Inflammatory macrophage treated with lipopolysaccharide for 1 hour (primary cell): ENCODE results near the gene ADCY9.
"Not testable (repeated sequence)": the region's sequence is repeated elsewhere in the genome, so short reads cannot be mapped to it uniquely, and the experiment has no call there.

Experiments
- DNase-seq, 2 donors: peaks; one replicate each; pipeline ENCODE4 v3.0.0-alpha.2; 2020 to 2022

The ADCY9 gene

DNA sequence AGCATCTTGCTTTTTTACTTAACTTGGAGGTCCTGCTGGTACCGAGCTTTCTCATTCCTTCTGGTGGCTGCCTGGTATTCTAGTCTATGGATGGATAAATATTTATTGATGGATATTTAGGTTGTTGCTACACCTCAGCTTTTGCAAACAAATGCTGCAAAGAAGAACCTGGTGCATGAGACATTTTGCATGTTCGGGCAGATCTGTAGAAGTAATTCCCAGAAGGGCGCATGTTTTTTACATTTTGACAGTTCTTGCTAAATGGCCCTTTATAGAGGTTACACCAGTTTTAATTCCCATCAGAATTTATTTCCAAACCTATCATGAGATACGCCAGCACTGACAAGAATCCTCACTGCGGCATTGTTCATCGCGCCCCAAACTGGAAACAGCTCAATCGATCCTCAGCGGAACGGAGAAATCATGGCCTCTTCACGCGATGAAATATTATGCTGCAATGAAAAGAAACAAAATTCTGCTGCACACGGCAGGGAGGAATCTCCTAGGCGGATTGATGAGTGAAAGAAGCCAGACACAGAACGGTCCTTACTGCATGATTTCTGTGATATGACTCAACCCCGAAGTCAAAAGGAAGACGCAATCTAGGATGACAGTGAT is 167.8 kb downstream of the ADCY9 start:
- DNase-seq, result no peak

DNA sequence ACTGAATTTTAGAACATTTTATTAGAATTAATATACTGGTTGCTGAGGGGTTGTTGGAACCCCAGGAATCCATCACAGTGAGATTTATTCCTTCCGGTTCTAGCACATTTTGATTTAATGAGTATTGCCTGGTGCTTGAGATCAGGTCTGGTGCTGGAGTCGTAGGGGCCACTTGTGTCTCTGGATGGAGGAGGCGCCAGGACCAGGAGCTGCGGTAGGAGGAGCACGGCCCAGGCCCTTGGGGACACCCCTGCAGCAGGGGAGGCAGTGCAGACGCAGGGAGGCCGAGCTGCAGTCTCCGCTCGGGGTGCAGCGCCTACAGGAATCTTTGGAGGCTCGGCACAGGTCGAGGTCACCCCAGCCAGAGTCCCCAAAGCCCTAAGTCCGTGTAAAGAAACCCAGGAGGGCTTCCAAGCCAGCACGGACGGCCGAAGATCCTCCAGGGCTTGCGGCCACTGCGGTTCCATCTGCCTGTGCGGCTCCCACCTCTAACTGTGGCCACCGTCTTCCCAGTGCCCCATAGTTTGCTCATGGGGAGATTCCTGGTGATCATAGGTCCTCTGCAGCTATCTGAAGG is 169.6 kb downstream of the ADCY9 start:
- DNase-seq, result no peak

DNA sequence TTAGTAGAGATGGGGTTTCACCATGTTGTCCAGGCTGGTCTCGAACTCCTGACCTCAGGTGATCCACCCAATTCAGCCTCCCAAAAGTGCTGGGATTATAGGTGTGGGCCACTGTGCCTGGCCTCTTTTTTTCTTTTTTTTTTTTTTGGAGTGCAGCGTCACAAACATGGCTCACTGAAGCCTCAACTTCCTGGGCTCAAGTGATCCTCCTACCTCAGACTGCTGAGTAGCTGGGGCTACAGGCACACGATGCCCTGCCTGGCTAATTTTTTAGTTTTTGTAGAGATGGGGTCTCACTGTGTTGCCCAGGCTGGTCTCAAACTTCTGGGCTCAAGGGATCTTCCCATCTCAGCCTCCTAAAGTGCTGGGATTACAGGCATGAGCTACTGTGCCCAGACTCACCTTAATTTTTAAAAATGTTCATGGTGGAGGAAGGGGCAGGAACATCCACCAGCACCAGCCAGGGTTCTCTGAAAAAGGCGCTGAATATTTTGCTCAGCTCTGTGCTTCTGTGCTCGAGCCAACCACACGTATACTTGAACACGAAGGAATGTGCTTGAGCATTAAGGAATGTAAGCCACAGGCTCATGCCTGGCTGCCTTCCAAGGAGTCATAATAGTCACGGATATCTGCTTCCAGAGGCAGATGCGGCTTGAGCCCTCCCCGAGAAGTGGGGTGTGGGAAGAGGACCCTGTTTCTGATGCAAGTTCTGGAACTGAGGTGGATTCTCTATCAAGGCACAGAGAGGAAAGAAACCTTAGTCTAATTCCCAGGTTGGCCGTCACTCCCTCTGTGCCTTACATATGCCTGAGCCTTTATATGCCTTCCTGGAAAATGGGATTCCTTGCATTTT is 170.3 kb downstream of the ADCY9 start:
- DNase-seq, result no peak

DNA sequence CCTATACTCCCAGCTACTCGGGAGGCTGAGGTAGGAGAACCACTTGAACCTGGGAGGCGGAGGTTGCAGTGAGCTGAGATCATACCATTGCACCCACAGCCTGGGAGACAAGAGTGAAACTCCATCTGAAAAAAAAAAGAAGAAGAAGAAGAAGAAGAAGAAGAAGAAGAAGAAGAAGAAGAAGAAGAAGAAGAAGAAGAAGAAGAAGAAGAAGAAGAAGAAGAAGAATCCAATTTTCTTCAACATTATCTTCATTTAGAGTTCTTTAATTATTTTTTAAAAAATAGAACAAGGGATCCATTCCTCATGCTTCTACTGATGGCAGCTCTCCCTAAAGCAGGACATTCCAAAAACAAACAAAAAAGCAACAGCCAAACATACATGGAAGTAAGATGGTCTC is 171.8 kb downstream of the ADCY9 start:
- not testable (repeated sequence) for DNase-seq

DNA sequence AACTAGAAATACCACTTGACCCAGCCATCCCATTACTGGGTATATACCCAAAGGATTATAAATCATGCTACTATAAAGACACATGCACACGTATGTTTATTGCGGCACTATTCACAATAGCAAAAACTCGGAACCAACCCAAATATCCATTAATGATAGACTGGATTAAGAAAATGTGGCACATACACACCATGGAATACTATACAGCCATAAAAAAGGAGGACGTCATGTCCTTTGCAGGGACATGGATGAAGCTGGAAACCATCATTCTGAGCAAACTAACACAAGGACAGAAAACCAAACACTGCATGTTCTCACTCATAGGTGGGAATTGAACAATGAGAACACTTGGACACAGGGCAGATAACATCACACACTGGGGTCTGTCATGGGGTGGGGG is 174.1 kb downstream of the ADCY9 start:
- DNase-seq, result not testable (repeated sequence)

DNA sequence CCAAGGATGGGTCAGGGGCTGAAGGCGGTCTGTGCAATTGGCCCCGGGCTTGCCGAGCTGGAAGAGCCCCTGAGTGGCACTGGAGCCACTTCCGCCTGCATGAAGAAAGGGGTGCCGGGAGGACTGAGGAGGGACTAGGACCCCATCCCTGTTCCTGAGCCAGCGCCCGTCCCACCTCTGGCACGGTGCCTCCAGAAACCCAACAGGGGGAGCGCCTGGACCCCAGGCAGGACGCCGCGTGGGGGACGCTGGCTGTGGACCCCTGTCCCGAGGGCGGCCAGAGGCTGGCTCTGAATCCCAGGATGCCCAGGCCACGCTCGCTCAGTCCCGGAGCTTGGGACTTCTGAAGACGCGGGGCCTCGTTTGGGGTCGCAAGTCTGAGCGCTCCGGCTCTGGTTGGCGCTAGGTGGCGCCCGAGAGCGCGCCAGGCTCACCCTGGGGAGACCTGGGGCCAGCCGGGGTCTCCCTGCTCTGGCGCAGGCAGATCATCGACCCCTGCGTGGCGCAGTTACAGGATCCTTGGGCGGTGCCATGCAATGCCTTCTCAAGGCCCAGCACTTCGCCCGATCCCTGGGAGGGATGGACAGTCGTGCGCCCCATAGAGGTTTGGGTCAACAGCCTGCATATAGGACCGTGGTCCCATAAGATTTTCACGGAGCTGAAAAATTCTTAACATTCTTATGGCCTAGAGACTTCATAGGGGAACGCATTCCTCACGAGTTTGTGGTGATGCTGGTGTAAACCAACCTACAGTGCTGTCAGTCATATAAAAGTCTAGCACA is 177.2 kb downstream of the ADCY9 start:
- peak in 1 of 2 donors; percentile 50 for DNase-seq

DNA sequence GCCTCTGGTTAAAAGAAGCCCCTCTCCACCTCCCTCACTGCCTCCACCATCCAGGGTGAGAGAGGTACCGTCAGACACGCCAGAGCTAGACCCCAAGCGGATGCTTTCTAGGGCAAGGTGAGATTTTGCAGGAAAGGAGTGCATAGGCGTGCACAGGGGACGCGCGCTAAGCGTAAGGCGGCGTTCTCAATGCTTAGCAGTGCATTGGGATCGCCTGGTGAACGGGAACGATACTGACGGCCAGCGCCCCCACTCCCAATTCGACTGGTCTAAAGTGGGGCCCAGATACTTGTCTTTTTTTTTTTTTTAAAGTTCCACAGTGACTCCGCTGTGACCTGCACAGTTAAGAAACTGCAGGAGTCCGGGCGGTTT is 177.8 kb downstream of the ADCY9 start:
- DNase-seq, result no peak

DNA sequence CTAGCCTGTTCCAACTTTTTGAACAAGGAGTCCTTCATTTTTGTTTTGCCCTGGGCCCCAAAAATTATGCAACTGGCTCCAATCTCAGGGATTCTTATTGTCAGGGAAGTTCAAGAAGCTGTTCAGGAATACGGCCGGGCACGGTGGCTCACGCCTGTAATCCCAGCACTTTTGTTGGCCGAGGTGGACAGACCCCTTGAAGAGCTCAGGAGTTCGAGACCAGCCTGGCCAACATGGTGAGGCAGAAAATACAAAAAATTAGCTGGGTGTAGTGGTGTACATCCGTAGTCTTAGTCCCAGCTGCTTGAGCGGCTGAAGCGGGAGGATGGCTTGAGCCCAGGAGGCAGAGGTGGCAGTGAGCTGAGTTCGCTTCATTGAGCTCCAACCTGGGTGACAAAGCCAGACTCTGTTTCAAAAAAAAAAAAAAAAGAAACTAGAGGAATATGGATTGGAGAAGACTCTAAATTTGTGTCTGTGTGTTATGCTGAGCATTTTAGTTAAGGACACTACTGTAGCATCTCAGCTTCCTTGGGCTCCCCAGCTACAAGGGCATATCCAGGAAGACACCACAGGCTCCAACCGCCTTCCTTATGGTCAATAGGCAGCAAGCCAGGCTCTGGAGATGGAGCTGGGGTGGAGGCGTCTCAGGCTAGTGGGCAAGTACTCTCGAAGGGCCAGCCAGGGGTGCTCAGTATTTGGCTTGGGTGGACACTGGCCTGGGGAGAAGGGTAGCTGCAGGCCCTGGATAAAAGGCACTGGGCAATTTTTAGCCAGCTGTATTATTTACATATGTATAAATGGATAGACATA is 179.0 kb downstream of the ADCY9 start:
- no peak for DNase-seq

DNA sequence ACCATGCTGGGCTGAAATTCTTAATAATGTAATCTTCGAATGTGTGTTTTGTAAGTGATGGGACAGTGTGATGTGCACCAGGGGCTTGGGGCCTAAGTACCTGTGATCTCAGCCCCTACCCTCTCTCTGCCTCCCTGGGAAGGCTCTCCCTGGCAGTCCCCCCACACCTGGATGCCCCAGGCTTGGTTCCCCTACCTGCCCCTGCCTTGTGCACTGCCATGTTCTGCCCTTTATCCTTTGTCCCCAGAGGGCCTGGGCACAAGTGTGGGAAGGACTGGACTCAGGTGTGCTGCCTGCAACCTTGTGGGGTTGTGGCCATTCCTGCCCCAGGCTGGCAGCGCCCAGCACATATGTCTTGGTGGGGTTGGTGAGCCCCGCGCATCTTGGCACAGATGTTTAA is 180.3 kb downstream of the ADCY9 start:
- DNase-seq, result no peak

DNA sequence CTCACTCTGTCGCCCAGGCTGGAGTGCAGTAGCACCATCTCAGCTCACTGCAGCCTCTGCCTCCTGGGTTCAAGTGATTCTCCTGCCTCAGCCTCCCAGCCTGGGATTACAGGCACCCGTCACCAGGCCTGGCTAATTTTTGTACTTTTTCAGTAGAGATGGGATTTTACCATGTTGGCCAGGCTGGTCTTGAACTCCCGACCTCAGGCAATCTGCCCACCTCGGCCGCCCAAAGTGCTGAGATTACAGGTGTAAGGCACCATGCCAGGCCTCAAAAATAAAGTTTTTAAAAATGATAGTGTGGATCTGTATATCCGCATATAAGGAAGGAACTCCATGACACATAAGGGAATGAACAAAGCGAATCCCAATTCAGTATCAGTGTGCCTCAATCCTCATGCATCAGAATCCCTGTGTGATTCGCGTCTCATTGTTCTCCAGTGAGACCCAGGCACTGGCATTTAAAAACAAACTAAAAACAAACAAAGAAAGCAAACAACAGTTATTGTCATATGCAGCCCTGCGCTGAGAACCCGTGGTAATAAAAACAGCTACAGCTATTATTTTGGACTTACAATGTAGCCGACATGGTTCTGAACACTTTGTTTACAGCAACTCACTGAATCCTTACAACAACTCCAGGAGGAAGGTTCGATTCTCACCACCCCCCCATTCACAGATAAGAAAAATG is 181.6 kb downstream of the ADCY9 start:
- DNase-seq, result no peak

DNA sequence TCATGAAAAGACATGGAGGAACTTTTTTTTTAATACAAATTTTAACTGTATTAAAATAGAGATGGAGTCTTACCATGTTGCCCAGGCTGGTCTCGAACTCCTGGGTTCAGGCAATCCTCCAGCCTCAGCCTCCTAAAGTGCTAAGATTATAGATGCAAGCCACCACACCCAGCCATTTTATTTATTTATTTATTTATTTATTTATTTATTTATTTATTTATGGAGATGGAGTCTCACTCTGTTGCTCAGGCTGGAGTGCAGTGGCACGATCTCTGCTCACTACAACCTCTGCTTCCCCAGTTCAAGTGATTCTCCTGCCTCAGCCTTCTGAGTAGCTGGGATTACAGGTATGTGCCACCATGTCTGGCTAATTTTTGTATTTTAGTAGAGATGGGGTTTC is 189.1 kb downstream of the ADCY9 start:
- DNase-seq, result not testable (repeated sequence)

DNA sequence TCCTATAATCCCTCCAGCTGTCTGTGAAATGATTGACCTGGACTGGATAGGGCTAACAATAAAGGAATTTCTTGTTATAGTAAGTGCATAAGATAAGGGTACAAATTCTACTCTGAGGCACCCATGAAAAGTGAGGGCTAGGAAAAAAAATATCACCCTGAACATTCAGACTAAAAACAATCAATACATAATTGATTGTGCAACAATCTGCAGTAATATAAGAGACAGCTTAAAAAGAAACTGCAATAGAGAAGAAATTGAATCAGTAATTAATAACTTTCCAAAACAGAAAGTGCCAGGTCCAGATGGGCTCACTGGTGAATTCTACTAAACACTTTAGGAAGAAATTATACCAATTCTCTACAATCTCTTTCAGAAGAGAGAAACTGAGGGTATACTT is 191.5 kb downstream of the ADCY9 start:
- no peak for DNase-seq

DNA sequence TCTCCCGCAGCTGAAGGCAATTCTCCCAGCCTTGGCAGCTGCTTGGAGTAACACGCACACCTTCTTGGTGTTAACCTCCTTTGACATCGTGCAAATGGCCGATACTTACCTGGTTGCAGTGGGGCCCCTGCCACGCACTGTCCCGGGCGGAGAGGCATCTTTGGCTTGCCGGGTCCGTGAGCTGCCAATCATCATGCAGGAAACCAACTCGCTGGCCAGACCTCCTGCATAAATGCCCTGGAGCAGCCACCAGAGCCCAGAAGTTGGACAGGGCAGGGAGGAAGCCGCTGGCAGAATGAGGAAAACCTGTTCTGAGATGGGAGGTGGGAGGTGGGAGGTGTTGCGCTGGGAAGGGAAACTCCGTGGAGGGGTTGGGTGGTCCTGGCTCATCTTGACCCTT is 194.0 kb downstream of the ADCY9 start:
- no peak for DNase-seq

DNA sequence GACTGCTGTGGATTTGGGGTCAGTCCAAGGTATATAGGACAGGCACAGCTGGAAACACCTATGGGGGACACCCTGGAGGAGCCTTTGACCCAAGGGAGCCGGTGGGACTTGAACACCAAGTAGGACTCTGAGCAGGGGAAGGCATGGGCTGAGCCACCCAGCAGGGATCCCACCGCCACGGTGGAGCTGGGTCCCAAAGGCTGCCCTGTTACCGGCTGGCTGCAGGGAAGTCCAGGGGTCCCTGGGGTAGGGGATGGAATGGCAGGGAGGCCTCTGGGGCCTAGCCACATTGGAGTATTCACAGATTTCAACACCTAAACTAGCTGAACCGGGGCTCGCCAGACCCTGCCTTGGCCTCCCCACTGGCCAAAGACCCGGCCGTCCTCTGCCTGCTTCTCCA is 196.0 kb downstream of the ADCY9 start:
- DNase-seq, result no peak

DNA sequence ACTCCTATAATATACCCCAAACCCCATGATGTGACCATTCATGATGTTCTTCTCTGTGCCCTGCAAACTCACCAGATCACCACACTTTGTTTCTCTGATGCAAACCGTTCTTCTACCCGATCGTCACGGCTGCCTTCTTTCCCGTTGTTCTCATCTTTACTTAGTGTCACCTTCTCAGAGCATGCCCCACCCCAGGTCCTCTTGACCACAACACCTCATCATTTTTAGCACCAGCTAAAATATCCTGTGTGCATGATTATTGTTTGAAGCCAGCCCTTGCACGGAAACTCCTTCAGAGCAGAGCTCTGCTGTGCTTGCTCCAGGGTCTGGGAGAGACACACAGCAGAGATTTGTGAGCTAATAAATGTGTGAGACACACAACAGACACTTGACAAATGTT is 196.8 kb downstream of the ADCY9 start:
- DNase-seq, result no peak

DNA sequence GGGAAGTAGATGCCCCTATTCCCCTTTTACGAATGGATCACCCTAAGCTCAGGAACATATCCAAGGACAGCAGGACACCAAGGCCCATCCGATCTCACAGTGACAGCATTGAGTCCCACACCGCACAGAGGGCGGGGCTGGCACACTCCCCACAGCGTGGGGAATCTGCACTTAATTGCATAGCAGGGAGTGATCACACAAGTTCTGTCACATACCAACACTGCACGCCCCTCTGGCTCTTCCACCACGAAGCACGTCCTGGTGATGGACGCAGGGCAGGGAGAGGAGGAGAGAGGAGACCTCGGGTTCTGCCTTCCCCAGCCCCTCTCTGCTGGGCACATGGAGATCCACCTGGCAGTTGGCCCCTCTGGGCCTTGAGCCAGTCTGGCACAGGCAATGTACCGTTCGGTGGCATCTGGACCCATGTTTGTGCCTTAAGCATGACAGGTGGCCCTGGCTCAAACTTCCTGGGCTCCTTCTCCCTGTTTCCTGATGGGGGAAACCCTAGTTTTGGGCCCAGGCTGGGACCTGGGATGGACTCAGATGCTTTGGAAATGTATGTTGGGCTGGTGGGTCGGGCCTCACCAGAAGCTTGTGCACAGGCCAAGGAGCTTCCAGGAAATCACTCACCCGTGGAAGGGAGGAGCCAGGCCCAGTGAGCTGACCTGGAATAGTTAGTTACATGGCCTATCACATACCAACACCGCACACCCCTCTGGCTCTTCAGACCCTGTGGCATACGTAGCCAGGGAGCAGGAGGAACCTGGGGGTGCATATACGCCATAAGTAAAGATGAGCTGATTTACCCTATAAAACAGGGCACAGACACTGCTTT is 200.6 kb downstream of the ADCY9 start:
- no peak for DNase-seq

DNA sequence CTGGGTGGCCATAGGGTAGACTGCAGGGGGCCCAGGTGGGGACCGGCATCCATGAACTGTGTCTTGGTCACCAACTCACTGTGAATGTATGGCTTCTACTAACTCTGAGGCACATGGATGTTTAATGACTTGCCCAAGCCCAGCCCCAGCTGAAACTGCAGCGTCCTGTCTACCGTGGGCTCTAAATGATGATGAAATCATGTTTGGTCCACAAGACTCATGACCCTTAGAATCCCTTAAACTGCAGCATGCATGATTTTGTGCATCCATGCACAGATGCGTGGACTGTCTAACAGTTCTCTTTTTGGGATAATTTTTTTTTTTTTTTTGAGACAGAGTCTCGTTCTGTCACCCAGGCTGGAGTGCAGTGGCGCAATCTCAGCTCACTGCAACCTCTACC is 203.3 kb downstream of the ADCY9 start:
- DNase-seq, result no peak
